GM21390 (cell line): ENCODE results near the gene TMCO2.
"Not testable (repeated sequence)": the region's sequence is repeated elsewhere in the genome, so short reads cannot be mapped to it uniquely, and the experiment has no call there.

Experiments
- ATAC-seq: cut with Tn5 transposase; IDR thresholded peaks from one replicate; pipeline ENCODE4 v1.9.1; 2021; ENCODE audit not compliant: unreplicated experiment

TMCO2 gene

GRCh38 chr1:40247655-40248054 is at the start of gene TMCO2:
TMCO2 (plus strand) TSS chr1:40247937; CDS start chr1:40247994, 57 bp downstream.
- ATAC-seq: no peak

- ATAC-seq: no peak
Observed at GRCh38 chr1:40199126-40199525, 48.6 kb upstream of the TMCO2 start.

- no peak for ATAC-seq
Observed at GRCh38 chr1:40204856-40205255, 42.9 kb upstream of the TMCO2 start.

DNA sequence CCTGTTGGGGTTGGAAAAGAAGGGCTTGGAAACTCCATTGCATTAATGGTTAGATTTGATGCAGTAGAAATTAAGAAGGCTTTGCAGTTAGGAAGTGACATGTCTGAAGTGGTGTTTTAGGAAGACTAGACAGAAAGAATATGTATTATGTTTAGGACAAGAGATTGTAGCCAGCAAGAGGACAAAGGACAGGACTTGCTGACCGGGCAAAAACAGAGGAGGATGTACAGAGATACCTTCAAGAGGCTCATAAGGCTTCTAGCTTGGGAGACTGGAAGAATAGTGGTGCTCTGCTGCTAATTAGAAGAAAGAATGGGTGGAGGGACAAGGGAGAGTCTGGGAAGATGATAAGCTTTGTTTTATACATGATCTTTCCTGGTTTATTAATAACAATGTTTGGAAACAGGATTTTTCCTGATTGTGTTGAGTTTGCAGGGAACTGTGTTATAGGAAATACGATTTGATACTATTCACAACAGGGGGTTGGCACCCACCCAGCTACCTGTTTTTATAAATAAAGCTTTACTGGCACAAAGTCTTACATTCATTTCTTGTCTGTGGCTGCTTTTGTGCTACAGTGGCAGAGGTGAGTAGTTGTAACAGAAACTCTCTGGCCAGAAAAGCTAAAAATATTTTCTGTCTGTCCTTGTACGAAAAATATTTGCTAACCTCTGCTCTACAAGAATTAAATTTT is 37.1 kb upstream of the TMCO2 start:
- no peak for ATAC-seq

DNA sequence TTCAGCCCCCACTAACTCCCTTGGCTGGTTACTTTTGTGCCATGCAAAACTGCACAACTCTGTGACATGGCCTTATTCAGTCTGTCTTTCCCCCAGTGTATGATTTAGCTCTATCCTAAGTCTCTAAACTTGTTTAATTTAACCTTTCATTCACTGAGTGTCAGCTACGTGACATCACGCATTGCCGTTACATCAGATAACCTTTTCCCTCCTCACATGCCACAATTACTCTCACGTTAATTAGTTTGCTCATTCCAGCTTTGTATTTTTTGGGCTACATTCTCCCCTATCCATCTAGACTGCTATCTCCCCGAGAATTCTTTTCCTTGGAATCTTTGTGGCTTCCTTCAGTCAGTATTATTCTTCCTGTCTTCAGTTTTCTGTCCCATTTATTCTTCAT is 29.4 kb upstream of the TMCO2 start:
- ATAC-seq: no peak

DNA sequence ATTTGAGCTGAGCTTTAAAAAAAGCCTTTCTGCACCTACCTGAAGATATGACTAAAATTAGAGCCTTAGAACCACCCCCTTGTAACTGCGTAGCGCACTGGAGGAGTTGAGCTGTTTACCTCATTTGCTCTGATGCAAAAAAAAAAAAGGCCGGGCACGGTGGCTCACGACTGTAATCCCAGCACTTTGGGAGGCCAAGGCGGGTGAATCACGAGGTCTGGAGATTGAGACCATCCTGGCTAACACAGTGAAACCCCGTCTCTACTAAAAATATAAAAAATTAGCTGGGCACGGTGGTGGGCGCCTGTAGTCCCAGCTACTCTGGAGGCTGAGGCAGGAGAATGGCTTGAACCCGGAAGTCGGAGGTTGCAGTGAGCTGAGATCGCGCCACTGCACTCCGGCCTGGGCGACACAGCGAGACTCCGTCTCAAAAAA is 26.2 kb upstream of the TMCO2 start:
- not testable (repeated sequence) for ATAC-seq

DNA sequence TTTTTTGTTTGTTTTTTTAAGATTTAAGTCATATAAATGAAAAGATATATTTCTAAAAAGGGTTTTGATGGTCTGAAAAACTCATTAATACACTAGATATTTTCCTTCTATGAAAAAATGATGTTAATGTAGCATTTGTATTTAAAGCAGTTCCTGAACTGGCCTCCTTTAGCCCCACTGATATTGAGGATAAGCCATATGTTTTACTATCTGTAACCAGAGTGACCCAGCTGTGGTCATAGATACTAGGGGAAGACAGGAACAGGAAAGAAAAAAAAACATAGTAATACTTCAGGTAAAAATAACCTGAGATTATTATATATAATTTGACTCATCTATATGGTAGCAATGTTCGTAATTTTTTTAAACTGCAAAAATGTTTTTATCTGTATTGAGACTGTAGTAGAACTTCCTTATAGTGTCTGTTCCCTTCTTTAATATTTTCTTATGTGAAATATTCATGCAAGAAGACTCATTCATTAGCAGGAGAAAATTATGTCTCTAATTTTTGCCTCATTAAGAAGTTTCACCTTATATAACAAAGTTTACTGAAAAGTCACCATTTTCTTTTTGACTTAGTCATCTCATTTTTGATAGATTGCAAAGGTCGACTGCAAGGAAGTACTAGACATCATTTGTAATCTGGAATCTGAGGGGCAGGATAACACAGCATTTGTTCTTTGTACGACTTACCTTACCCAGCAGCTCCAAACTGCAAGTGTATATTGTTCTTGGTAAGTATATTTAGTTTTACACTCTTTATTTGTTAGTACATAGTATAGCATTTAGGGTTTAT is 25.6 kb upstream of the TMCO2 start:
- no peak for ATAC-seq

- no peak for ATAC-seq
Observed at GRCh38 chr1:40224040-40224439, 23.7 kb upstream of the TMCO2 start.

DNA sequence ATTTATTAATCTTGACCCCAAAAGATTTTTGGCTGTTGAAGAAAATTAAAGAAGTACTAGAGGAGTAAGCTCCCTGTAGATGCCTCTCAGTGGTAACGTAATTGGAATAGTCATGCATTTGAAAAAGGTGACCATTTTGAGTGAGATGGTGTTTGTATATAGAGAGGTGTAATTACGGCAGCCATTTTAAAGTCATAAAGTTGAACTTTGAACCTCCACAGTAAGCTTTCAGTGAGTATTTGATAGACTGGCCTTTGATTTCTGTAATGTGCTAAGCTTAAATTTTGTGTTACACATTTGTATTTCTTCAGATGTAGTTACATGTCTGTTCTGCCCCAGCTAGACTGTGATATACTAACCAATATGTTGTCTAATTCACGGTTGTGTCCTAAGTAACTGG is 21.5 kb upstream of the TMCO2 start:
- no peak for ATAC-seq

- peak; percentile 91 for ATAC-seq
Observed at GRCh38 chr1:40232444-40232843, 15.3 kb upstream of the TMCO2 start.

- no peak for ATAC-seq
Observed at GRCh38 chr1:40239626-40240025, 8.1 kb upstream of the TMCO2 start.

- no peak for ATAC-seq
Observed at GRCh38 chr1:40240390-40240789, 7.3 kb upstream of the TMCO2 start.

- no peak for ATAC-seq
Observed at GRCh38 chr1:40241362-40241761, 6.4 kb upstream of the TMCO2 start.

DNA sequence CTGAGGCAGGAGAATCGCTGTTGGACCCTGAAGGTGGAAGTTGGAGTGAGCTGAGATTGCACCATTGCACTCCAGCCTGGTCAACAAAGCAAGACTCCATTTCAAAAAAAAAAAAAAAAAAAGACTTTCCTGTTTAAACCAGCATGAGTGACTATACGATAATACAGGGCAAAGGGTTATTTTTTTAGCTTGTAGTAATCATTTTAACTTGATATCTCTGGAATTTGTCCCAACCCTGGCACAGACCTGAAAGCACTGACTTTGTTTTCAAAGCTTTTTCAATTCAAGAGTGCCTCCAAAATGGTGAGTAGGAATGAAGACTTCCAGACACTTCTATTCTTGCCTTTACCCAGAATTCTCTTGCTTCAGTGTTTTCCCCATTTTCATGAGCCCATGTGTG is 4.4 kb upstream of the TMCO2 start:
- no peak for ATAC-seq

GRCh38 chr1:40244138-40244744 is 3.5 kb upstream of the TMCO2 start:
- ATAC-seq: no peak

GRCh38 chr1:40245686-40246085 is 2.1 kb upstream of the TMCO2 start:
- no peak for ATAC-seq

- ATAC-seq: no peak
Observed at GRCh38 chr1:40248412-40248811, 675 bp downstream of the TMCO2 start.

- ATAC-seq: no peak
Observed at GRCh38 chr1:40251456-40251855, 3.7 kb downstream of the TMCO2 start.

DNA sequence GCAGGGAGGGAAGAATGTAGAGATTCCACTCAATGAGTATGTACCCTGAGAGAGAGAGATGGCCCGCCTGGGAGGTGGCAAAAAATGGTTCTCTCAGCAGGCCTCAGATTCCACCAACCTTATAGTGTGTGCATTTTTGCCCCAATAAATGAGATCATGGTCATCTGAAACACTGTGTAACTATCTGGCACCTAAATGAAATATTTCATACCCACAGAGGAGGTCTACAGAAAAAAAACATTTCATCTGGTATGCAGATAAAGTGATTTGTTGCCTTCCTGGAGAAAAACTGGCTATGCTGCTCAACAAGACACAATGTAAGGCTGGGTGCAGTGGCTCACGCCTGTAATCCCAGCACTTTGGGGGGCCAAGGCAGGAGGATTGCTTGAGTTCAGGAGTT is 4.9 kb downstream of the TMCO2 start:
- ATAC-seq: no peak

DNA sequence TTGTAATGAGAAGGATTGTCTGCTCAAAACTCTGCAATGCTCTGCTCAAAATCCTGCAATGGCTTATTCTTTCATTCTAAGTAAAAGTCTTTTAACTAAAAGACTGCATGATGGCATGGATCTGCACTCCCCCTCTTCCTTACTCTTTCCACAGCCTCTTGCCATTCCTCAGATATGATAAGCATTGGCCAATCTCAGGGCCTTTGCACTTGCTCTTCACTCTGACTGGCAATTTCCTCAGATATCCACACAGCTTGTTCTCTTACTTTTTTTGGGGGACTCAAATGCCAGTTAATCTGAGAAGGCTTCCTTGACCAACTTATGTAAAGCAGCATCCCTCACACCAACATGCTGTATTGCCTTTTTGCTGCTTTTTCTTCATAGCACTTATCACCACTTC is 7.5 kb downstream of the TMCO2 start:
- ATAC-seq: no peak

- ATAC-seq: no peak
Observed at GRCh38 chr1:40256401-40257084, 8.8 kb downstream of the TMCO2 start.

- peak; percentile 15 for ATAC-seq
Observed at GRCh38 chr1:40257313-40257687, 9.6 kb downstream of the TMCO2 start.
